Measurements from ENCODE around the gene COBL.

COBL gene

GRCh38 chr7:51237446-51238133 lies 79.0 kb downstream of the COBL start:
- in situ Hi-C loops (cut with HindIII; ENCODE audit: low sequenced_read_pairs) = no loop called here

GRCh38 chr7:51236470-51237132 lies 80.0 kb downstream of the COBL start:
- in situ Hi-C loops (cut with HindIII; ENCODE audit: low sequenced_read_pairs) = no loop called here

GRCh38 chr7:51235593-51236313 lies 80.9 kb downstream of the COBL start:
- in situ Hi-C loops (cut with HindIII; ENCODE audit: low sequenced_read_pairs) = no loop called here

- in situ Hi-C loops (cut with HindIII; ENCODE audit: low sequenced_read_pairs) = no loop called here
Measured at GRCh38 chr7:51234609-51235308, 81.8 kb downstream of the COBL start.

GRCh38 chr7:51234139-51234538 lies 82.5 kb downstream of the COBL start:
- in situ Hi-C loops (cut with HindIII; ENCODE audit: low sequenced_read_pairs) = no loop called here

GRCh38 chr7:51233374-51233773 lies 83.2 kb downstream of the COBL start:
- in situ Hi-C loops (cut with HindIII; ENCODE audit: low sequenced_read_pairs) = no loop called here

- in situ Hi-C loops (cut with HindIII; ENCODE audit: low sequenced_read_pairs) = no loop called here
Measured at GRCh38 chr7:51230723-51231122, 85.9 kb downstream of the COBL start.

GRCh38 chr7:51230324-51230625 lies 86.3 kb downstream of the COBL start:
- in situ Hi-C loops (cut with HindIII; ENCODE audit: low sequenced_read_pairs) = no loop called here

- in situ Hi-C loops (cut with HindIII; ENCODE audit: low sequenced_read_pairs) = loop anchor here (5.0 kb wide), 1 partner anchor 83 kb away; no protein-coding TSS in a partner anchor
Measured at GRCh38 chr7:51229620-51230323, 86.8 kb downstream of the COBL start.

GRCh38 chr7:51229106-51229537 lies 87.5 kb downstream of the COBL start:
- in situ Hi-C loops (cut with HindIII; ENCODE audit: low sequenced_read_pairs) = loop anchor here (5.0 kb wide), 1 partner anchor 83 kb away; no protein-coding TSS in a partner anchor

GRCh38 chr7:51228386-51228958 lies 88.1 kb downstream of the COBL start:
- in situ Hi-C loops (cut with HindIII; ENCODE audit: low sequenced_read_pairs) = loop anchor here (5.0 kb wide), 1 partner anchor 84 kb away; no protein-coding TSS in a partner anchor

- in situ Hi-C loops (cut with HindIII; ENCODE audit: low sequenced_read_pairs) = loop anchor here (5.0 kb wide), 1 partner anchor 84 kb away; no protein-coding TSS in a partner anchor
Measured at GRCh38 chr7:51227861-51228260, 88.7 kb downstream of the COBL start.

GRCh38 chr7:51226916-51227535 lies 89.6 kb downstream of the COBL start:
- in situ Hi-C loops (cut with HindIII; ENCODE audit: low sequenced_read_pairs) = loop anchor here (5.0 kb wide), 1 partner anchor 85 kb away; no protein-coding TSS in a partner anchor

GRCh38 chr7:51226063-51226755 lies 90.4 kb downstream of the COBL start:
- in situ Hi-C loops (cut with HindIII; ENCODE audit: low sequenced_read_pairs) = loop anchor here (5.0 kb wide), 1 partner anchor 86 kb away; no protein-coding TSS in a partner anchor

GRCh38 chr7:51224811-51225595 lies 91.6 kb downstream of the COBL start:
- in situ Hi-C loops (cut with HindIII; ENCODE audit: low sequenced_read_pairs) = loop anchor here (5.0 kb wide), 1 partner anchor 87 kb away; no protein-coding TSS in a partner anchor

- in situ Hi-C loops (cut with HindIII; ENCODE audit: low sequenced_read_pairs) = no loop called here
Measured at GRCh38 chr7:51223505-51223904, 93.1 kb downstream of the COBL start.

- in situ Hi-C loops (cut with HindIII; ENCODE audit: low sequenced_read_pairs) = no loop called here
Measured at GRCh38 chr7:51222916-51223315, 93.7 kb downstream of the COBL start.

- in situ Hi-C loops (cut with HindIII; ENCODE audit: low sequenced_read_pairs) = no loop called here
Measured at GRCh38 chr7:51220226-51220625, 96.4 kb downstream of the COBL start.
